Measurements from ENCODE around the gene CDAN1.
"Not testable (repeated sequence)": the region's sequence is repeated elsewhere in the genome, so short reads cannot be mapped to it uniquely, and the experiment has no call there.

CDAN1 gene, protein sequence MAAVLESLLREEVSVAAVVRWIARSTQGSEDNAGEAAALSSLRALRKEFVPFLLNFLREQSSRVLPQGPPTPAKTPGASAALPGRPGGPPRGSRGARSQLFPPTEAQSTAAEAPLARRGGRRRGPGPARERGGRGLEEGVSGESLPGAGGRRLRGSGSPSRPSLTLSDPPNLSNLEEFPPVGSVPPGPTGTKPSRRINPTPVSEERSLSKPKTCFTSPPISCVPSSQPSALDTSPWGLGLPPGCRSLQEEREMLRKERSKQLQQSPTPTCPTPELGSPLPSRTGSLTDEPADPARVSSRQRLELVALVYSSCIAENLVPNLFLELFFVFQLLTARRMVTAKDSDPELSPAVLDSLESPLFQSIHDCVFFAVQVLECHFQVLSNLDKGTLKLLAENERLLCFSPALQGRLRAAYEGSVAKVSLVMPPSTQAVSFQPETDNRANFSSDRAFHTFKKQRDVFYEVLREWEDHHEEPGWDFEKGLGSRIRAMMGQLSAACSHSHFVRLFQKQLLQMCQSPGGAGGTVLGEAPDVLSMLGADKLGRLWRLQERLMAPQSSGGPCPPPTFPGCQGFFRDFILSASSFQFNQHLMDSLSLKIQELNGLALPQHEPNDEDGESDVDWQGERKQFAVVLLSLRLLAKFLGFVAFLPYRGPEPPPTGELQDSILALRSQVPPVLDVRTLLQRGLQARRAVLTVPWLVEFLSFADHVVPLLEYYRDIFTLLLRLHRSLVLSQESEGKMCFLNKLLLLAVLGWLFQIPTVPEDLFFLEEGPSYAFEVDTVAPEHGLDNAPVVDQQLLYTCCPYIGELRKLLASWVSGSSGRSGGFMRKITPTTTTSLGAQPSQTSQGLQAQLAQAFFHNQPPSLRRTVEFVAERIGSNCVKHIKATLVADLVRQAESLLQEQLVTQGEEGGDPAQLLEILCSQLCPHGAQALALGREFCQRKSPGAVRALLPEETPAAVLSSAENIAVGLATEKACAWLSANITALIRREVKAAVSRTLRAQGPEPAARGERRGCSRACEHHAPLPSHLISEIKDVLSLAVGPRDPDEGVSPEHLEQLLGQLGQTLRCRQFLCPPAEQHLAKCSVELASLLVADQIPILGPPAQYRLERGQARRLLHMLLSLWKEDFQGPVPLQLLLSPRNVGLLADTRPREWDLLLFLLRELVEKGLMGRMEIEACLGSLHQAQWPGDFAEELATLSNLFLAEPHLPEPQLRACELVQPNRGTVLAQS
- 38.9 to 42.4 reads per million in 2 donors for total RNA-seq

DNA sequence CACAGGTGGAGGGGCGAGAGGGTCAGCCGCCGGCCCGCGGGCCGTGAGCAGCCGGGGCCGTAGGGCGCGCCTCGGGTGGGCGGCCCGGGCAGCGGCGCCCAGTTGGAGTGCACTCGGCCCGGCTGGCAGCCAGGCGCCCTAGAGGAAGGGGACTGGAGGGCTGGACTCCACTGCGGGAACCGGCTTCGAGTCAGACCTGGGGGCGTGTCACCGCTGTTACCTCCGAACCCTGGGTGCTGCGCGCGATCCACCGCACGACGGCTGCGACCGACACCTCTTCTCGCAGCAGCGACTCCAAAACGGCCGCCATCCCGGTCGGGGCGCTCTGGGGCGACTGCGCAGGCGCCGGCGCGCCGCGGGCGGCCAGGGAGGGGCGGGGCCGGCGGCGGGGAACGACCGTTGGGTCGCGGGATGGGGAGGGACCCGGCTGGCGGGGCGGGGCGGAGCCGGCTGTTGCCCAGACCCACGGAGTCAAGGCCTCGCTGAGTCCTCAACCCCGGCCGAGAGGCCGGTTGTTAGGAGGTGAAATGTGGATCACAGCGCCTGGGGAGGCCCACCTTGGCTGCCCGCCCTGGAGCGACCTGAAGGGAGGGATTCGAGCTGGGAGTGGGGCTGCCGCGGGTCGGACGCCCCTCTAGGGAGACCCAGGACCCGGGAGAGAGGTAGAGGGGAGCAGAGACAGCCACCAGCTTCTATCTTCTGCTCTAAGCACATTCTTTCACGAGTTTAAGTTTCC lies at the start of gene CDAN1:
CDAN1 (minus strand) TSS at position 336 of the 736 bp plus-strand sequence; CDS start at position 310, 26 bp downstream.
- peak; percentile 82 to 91 (median 89) for DNase-seq

DNA sequence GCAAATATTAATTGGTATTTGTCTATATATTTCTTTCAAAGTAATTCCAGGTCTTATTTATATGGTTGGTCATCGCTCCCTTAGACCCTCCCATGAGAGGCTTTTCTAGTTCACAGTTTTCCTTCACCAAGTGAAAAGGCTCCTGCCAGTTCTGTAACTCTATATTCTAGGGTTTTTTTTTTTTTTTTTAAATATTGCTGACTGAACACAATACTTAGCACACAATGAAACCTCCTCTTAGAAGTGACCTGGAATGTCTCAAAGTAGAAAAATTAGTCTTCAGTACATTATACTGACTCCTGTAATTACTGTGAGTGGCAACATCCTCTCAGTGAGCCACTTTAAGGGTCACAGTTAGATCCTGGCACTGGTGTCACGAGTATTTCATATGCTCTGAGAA lies 48.6 kb upstream of the CDAN1 start:
- no peak for DNase-seq

DNA sequence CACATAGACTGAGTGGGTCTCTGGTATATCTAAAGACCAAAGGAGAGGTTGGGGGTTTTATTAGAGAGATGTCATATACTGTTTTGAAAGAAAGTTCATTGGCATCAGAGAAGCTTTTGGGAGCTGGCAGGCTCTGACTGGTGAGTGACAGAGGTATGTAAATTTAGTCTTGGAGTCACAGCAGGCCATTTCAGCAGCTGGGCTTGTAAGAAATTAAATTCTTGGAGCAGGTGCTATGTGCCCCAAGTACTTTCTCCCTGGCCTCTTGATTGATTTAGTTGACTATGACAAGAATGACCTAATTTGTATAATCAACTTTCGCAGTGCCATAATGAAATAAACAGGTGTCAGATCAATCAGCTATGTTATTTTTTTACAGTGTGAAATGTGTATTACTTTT lies 47.8 kb upstream of the CDAN1 start:
- DNase-seq: no peak

DNA sequence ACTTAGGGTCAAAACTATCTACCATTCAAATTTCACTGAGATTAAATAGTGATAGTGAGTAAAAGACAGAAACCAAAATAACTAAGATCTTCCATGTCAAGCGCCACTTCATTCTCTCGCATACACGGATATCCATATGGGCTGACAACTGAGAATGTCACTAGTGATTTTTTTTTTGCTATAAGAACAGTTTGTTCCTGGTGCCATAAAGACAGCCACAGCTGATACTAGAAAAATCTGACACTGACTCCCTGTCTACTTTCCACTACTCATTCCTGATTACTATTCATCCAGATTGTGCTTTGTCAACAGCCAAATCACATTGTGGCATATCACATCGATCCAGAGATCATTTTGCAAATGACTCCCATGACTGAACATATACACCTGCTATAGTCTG lies 45.8 kb upstream of the CDAN1 start:
- no peak for DNase-seq

DNA sequence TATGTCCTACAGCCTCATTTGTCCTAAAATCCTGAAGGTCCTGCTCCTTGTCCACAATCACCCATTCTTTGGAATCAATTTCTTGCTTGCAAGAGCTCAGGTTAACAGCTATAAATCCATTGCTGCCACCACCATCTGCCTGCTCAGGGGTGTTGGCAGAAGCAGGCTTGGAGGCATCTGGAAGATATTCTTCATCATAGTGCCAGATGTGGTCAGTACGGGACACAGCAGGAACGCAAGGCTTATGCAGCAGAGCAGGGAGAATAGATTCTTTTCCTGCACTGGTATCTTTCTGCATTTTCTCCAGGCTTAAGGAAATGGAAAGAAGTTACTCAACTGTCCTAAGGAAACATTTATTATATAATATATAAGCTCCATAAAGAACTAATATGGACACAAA lies 38.5 kb upstream of the CDAN1 start:
- DNase-seq: no peak

DNA sequence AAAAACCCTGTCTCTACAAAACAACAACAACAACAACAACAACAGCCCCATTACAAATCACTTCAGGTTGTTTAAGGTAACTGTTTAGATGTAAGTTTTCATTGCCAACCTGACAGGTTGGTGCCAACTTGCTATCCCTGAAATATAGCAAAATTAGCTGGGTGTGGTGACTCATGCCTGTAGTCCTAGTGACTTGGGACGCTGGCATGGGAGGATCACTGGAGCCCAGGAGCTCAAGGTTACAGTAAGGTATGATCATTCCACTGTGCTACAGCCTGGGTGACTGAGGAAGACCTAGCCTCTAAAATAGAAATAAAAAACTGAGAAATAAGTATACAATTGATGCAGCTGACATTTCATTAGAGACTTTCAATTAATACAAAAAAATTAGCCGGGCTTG lies 36.0 kb upstream of the CDAN1 start:
- no peak for DNase-seq

DNA sequence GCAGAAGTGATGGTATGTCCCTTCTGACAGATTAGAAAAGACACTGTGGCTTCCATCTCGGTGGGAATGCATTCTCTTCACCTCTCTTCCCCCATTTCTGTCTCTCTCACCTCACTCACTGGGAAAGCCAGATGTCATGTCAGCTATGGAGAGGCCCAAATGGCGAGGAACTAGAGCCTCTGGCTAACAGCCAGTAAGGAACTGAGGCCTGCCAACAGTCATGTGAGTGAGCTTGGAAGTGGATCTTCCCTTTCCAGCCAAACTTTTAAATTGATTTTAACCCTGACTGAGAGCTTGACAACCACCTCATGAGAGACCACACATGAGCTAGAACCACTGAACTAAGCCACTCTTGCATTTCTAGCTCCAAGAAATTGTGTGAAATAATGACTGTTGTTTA lies 35.2 kb upstream of the CDAN1 start:
- DNase-seq: no peak

DNA sequence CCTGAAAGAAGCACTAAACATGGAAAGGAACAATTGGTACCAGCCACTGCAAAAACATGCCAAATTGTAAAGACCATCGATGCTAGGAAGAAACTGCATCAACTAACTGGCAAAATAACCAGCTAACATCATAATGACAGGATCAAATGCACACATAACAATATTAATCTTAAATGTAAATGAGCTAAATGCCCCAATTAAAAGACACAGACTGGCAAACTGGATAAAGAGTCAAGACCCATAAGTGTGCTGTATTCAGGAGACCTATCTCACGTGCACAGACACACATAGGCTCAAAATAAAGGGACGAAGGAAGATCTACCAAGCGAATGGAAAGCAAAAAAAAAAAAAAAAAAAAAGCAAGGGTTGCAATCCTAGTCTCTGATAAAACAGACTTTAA lies 29.2 kb upstream of the CDAN1 start:
- not testable (repeated sequence) for DNase-seq

DNA sequence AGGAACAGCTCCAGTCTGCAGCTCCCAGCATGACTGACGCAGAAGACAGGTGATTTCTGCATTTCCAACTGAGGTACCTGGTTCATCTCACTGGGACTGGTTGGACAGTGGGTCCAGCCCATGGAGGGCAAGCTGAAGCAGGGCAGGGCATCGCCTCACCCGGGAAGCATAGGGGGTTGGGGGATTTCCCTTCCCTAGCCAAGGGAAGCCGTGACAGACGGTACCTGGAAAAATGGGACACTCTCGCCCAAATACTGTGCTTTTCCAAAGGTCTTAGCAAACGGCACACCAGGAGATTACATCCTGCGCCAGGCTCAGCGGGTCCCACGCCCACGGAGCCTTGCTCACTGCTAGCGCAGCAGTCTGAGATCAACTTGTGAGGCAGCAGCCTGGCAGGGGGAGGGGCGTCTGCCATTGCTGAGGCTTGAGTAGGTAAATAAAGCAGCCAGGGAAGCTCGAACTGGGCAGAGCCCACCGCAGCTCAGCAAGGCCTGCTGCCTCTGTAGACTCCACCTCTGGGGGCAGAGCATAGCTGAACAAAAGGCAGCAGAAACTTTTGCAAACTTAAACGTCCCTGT lies 27.3 kb upstream of the CDAN1 start:
- not testable (repeated sequence) for DNase-seq

DNA sequence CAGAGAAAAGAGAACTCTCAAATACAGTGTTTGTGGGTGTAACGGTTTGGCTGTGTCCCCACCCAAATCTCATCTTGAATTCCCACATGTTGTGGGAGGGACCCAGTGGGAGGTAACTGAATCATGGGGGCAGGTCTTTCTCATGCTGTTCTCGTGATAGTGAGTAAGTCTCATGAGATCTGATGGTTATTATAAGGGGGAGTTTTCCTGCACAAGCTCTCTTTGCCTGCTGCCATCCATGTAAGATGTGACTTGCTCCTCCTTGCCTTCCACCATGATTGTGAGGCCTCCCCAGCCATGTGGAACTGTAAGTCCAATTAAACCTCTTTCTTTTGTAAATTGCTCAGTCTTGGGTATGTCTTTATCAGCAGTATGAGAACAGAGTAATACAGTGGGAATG lies 24.9 kb upstream of the CDAN1 start:
- not testable (repeated sequence) for DNase-seq

DNA sequence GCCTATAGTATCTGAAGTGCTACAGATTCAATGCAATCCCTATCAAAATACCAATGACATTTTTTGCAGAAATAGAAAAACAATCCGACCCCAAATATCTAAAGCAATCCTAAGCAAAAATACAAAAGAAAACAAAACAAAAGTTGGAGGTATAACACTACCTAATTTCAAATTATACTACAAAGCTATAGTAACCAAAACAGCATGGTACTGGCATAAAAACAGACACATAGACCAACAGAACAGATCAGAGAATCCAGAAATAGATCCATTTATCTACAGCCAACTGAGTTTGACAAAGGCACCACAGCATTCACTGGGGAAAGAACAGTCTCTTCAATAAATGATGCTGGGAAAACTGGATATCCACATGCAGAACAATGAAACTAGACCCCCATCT lies 23.8 kb upstream of the CDAN1 start:
- DNase-seq: no peak

DNA sequence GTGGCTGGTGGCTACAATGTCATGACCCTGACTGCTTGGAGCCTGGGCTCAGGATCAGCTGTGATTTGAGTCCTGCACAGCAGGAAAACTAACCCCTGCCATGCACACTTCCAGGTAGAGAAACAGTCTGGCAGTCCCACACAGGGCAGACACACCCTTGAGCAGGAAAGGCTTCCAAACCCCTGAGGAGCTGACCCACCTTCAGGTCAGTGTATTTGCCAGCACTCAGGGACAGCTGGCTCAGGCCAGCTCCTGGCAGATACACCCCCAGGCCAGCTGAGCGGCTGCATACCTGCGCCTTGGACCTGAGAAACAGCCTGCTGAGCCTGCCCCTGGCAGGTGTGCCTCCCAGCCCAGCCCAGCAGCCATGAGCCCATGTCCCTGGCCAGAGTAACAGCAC lies 22.2 kb upstream of the CDAN1 start:
- DNase-seq: no peak

DNA sequence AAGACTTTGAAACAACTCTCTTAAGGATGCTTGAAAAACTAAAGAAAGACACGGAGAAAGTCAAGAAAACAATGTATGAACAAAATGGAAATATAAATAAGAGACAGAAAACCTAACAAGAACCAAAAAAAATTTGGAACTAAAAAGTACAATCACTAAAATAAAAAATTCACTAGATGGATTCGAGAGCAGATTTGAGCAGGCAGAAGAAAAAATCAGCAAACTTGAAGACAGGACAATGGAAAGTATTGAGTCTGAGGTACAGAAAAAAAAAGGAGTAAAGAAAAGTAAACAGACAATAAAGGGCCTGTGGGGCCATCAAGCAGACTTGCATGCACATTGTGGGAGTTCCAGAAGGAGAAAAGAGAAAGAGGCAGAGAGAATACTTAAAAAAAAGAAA lies 13.4 kb upstream of the CDAN1 start:
- no peak for DNase-seq

DNA sequence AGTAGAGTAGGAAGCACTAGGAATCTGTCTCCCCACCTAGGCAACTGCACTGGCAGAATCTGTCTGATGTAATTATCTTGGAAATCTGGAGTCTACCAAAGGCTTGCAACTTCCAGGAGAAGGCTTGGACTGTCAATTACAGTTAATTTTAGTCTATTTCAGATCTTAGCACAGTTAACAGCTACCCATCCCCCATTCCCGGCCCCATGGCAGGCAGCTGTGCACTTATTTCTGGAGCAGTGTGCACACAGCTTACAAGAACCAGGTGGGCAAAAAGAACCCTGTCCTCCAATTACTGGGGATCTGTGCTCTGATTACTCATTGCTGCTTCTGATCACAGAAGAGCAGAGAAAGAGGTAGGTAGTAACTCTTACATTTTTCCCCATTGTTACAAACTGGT lies 12.3 kb upstream of the CDAN1 start:
- DNase-seq: no peak

DNA sequence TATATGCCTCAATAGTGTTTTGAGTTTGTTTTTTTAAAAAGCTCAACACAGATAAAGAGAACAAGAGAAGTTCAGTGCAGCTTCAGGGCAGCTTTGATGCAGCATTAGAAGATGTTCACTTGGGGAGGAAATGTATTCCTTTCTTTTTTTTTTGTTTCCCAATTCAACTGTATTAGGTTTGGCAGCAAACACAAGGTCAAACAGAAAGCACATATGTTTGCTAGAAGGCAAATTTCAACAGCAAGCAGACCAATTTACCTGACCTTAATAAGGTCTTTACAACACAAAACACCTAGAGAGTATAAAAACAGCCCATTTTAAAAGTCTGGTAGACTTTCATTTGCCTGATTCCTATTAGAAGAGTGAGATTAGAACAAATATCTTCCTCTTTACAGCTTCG lies 7.3 kb upstream of the CDAN1 start:
- DNase-seq: no peak

DNA sequence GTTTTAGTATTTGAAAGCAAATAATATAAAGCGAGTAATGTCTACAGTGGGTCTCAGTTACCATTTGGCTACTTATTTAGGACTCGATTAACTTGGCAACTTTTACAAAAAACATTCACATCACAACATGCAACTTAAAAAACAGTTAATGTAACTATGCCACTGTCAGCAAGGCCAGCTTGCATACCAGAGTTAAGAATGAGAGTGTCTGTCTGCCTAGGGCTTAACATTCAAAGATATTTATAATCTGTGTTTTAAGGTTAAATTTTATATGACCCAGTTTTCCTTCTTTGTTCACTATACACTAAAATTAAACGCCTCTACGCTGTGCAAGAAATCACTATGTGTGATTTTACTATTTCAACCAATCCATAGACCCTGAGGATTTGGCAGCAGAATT lies 5.2 kb upstream of the CDAN1 start:
- DNase-seq: no peak

DNA sequence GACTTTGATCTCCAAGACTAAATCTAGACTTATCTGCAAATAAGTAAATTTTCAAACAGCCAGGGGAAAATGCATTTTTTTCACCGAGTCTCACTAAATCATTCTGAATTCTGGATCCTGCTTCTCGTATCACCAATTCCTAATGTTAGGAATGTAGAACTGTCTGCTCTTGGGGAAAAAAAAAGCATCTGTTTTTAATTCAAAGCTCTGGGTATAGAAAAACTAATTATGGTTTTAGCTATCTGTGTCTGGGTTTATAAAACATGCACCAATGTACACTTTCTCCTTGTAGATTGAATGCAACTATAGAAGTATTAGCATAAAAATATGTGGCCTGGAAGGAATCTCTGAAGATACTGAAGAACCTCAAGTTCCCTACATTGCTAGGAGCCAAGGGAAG lies 4.8 kb upstream of the CDAN1 start:
- DNase-seq: no peak

DNA sequence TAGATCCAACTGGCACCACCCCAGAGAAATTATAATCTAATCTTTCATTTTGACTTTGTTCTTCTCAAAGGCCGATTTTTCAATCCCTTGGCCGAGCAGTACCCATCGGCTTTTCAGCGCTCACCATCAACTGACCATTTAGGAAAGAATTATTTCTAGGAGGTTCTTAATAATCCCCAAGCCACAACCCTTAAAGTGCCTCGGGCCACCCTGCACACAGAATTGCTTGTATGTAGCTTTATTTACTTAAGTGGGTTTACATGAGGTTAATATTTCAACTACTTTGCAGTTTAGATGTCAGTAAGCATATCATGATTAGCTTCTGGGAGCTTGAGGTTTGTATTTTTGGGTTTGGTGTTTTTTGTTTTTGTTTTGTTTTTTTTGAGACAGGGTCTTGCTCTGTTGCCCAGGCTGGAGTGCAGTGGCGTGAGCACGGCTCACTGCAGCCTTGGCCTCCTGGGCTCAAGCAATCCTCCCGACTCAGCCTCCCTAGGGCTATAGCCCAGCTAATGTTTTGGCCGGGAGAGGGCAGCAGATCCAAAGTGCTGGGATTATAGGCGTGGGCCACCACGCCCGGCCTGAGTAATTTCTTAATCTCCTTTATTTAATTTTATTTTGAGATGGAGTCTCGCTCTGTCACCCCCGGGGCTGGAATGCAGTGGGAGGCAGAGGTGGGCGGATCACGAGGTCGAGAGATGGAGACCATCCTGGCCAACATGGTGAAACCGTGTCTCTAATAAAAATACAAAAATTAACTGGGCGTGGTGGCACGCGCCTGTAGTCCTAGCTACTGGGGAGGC lies 801 bp upstream of the CDAN1 start:
- no peak for DNase-seq

DNA sequence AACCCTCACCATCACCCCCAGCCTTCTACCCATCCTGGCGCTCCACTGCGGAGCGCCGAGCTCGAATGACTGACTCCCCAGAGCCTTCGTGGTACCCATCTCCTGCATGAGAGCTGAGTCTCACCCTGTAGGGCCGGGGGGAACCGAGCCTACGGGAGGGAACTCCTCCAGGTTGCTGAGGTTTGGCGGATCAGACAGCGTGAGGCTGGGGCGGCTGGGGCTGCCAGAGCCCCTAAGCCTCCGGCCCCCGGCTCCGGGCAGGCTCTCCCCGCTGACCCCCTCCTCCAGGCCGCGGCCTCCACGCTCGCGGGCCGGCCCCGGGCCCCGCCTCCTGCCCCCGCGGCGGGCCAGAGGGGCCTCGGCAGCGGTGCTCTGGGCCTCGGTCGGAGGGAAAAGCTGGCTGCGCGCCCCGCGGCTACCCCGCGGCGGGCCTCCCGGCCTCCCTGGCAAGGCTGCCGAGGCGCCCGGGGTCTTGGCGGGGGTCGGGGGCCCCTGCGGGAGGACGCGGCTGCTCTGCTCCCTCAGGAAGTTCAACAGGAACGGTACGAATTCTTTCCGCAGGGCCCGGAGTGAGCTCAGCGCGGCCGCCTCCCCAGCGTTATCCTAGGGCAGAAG lies 643 bp downstream of the CDAN1 start:
- peak in 1 of 5 experiments; percentile 22 for DNase-seq

DNA sequence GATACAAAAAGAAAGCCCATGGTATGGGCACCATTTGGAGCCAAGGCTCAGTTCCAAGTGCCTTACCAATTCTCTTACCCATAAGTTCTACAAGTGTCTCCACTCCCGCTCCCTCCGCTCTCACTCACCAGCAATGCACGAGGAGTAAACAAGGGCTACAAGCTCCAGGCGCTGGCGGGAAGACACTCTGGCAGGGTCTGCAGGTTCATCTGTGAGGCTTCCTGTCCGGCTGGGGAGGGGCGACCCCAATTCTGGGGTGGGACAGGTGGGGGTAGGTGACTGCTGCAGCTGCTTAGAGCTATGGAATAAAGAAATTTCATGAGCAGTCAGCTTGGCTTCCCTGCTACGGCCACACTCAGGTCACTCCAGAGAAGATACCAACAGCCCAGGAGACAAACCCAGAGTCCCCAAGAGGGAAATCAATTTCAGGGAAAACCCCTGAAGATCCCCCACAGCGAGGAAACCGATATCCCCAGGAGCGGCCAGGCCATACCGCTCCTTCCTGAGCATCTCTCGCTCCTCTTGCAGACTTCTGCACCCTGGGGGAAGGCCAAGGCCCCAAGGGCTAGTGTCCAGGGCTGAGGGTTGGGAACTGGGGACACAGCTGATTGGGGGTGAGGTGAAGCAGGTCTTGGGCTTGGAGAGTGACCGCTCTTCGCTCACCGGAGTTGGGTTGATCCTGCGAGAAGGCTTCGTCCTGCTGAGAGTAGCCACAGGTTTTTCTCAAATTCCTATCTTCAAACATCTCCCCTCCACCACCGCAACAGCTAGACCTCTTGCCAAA lies 1.4 kb downstream of the CDAN1 start:
- DNase-seq: no peak
